HG03378 (cell line): ENCODE results near the gene NAP1L1.

Experiments used
- ATAC-seq: cut with Tn5 transposase; IDR thresholded peaks from one replicate; pipeline ENCODE4 v1.9.1; 2021; ENCODE audit warnings: mild to moderate bottlenecking, moderate library complexity; ENCODE audit not compliant: unreplicated experiment

The NAP1L1 gene, protein sequence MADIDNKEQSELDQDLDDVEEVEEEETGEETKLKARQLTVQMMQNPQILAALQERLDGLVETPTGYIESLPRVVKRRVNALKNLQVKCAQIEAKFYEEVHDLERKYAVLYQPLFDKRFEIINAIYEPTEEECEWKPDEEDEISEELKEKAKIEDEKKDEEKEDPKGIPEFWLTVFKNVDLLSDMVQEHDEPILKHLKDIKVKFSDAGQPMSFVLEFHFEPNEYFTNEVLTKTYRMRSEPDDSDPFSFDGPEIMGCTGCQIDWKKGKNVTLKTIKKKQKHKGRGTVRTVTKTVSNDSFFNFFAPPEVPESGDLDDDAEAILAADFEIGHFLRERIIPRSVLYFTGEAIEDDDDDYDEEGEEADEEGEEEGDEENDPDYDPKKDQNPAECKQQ

DNA sequence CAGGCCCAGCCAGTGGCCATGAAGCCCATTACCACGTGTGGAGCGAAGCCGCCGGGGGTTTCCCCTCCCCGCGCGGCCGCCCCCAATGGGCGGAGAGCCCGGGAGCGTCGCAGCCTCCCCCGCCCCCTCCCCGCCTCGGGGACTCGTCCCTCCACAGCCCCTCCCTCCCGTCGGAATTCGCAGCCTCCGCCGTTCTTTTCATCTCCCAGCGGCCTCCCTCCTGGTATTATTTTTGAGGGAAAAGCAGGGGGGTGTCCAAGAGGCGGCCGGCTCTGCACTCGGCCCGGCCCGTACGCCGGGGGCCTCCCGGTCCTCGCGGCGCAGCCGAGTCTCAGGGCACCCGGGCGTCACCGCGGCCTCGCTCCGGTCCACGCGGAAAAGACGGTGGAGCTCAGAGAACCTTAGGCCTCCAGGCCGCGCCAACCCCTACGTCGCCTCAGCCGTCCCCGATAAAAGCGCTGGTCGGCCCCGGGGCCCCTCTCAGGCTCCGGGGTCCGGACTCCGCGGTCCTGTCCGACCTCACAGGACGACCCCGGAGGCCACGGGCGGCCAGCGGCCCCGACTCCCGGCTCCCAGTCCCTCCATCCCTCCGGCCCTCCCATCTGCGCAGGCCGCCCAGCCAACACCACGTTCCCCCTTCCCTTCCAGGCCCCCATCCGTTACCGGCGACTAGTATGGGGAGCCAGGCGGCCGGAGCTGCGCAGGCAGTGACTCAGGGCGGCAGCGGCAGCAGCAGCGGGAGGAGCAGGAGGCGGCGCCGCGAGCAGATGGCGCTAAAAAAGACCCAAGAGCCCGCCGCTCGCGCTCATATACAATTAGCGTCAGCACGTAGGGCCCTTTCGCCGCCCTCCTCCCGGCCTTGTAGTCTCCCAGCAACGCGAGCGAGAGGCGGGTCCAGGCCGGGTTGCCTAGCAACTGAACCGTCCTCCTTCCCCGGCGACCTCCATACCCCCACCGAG lies at the start of gene NAP1L1:
TSS of gene NAP1L1 (minus strand) at position 782 of the 959 bp plus-strand sequence. CDS start 10,466 bp downstream, outside the sequence.
- peak; percentile 91 for ATAC-seq

DNA sequence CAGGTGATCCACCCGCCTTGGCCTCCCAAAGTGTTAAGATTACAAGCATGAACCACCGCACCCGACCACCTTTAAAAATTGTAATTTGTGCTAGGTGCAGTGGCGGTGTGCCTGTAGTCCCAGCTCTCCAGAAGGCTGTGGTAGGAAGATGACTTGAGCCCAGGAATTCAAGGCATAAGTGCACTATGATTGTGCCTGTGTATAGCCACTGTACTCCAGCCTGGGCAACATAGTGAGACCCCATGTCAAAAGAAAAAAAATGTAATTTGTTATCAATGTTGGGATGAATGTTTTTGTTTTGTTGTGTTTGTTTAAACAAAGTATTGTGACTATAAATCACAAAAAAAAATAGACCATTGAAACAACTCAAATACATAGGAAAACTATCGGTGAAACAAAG lies 43.1 kb upstream of the NAP1L1 start:
- no peak for ATAC-seq

DNA sequence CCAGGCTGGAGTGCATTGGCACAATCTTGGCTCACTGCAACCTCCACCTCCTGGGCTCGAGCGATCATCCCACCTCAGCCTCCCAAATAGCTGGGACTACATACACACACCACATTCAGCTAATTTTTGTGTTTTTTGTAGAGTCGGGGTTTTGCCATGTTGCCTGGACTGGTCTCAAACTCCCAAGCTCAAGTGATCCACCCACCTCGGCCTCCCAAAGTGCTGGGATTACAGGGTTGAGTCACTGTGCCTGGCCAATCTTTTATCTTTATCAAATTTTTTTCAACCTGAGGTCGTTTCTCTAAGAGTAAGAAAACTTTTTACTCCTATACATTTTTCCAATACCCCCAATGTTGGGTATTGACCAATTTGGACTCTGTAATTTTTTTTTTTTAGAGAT lies 40.0 kb upstream of the NAP1L1 start:
- no peak for ATAC-seq

DNA sequence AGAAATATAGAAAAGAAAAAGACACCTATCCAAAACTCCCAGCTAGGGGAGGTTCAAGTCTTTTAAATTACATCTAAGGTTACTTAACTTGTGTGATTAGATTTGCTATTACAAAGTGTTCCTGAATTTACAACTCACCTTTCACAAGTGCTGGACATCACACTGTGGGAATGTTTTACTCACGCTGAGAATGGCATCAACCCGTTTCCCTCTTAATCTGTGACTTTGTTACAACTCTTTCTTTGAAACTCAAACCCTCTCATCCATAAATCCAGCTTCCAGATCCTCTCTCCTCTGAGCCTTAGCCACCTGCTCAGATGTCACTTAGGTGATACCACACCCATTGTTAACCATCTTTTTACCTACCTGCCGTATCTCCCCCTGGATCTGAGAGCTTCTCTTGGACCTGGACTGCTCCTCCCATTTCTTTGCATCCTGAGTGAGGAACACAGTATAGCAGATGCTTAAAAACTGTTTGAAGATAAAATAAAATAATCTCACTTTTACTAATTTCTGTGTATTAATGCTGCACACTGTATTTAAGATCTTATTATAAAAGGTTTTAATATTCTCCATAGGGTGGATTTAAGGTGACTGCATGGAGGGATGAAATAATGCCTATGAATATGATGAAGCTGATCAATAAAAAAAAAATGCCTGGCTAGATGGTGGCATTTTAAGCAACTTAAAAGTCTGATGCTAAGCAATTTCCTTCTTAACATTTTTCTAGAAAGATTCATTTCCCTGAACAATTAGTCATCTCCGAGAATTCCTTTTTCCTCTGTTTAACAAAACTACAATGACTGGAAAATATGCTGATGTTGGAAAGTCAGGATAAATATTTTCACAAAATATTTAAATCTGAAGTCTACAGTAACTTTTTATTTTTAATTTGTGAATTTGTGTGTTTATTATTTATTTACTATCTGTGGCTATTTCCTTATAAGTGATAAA lies 39.1 kb upstream of the NAP1L1 start:
- ATAC-seq = no peak

DNA sequence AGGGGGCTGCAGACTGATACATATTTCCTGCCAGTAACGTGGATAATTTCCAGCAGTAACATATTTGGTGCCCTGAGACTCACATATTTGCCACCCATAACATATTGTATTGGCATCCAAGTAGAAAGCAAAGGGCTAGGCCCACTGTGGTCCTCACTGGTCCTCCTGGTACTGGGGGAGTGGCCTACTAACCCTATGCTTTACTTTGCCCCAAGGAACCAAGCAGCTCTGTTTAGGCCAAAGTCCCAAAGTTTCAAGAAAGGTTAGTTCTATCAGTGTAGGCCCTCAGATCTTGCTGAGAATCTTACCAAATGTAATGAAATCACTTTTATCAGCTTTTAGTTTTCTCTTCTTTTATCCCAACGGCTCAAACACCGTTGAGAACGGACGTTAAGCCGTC lies 35.4 kb upstream of the NAP1L1 start:
- ATAC-seq = no peak

DNA sequence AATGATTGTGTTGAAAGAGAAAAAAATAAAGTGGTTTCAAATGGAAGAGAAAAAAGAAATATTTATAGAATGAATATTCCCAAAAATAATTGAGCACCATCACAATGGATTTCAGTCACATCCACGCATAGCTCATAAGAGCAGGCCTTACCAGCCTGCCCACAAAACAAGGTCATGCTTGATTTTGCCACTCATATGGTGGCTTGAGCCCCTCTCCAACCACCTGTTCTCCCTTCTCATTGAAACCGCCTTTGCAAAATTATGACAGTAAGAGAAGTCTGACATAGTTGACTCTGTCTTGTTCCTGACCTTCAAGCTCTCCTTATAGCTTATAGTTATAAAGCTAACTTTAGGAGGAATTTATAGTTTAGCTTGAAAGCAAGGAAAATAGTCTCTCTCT lies 33.3 kb upstream of the NAP1L1 start:
- no peak for ATAC-seq

DNA sequence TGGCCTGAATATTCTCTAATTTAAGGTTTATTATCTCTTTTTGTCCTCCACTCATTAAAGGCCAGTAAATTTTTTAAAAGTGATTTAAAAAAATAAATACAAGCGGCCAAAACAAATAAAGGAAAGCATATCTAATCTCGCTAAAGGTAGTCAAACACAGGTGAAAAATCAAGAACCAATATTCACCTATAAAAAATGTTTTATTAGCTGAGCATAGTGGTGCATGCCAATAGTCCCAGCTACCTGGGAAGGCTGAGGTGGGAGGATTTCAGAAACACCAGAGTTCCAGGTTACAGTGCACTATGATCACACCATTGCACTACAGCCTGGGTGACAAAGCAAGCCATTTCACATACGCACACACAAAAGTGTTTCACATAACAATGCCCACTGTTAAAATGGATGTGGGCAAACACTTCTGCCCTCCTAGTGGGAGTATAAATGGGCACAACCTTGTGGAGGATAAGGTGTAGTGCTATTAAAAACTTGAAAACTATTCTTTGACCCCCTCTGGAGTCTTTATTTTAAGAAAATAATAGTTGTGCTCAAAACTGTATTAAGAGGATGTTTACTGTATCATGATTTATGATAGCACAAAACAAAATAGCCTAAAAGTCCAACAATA lies 32.7 kb upstream of the NAP1L1 start:
- no peak for ATAC-seq

DNA sequence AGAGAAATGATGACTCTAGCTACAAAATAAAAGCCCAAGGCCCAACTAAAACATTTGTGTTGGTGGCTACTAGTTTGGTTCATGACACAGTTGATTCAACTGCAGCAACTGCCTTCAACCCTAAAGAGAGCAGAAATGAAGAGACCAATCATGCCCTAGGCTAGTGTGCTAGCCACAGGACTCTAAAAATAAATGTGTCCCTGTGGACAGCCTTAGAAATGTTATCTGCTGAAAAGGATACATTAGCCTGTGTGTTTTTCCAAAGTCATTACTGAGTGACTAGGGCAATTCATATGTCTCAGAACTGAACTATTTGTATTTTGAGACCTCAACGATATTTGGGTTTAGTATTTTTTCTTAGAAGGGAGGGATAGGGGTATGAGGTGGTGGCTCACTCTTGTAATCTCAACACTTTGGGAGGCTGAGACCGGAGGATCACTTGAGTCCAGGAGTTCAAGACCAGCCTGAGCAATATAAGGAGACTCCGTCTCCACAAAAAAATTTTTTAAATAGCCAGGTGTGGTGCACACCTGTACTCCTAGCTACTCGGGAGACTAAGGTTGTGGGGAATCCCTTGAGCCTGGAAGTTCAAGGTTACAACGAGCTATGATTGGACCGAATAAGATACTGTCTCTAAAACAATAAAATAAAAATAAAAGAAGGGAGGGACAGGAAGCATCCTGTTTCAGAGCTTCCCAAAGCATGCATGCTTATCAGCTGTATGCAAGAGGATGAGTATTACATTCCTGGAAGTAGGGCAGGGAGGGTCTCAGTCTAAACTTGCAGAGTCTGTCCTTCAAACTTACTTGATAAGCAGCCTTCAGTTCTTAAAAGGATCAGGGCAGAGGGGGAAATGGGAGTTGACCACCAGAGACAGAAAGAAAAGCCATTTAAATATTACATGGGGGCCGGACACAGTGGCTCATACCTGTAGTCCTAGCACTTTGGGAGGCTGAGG lies 29.6 kb upstream of the NAP1L1 start:
- ATAC-seq = no peak

DNA sequence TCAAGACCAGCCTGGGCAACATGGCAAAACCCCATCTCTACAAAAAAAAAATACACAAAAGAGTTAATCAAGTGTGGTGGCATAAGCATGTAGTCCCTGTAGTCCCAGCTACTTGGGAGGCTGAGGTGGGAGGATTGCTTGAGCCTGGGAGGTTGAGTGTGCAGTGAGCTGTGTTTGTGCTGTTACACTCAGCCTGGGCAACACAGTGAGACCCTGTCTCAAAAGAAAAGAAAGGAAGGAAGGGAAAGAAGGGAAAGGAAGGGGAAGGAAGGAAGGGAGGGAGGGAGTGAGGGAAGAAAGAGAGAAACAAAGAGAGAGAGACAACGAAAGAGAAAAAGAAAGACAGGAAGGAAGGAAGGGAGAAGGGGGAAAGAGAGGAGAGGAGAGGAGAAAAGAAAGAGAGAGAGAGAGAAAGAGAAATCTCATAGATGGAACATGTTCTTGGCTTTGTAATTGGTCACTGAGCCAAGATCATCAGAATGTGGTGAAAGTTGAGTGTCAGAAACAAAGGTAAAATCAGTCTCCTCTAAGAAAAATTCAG lies 26.8 kb upstream of the NAP1L1 start:
- no peak for ATAC-seq

DNA sequence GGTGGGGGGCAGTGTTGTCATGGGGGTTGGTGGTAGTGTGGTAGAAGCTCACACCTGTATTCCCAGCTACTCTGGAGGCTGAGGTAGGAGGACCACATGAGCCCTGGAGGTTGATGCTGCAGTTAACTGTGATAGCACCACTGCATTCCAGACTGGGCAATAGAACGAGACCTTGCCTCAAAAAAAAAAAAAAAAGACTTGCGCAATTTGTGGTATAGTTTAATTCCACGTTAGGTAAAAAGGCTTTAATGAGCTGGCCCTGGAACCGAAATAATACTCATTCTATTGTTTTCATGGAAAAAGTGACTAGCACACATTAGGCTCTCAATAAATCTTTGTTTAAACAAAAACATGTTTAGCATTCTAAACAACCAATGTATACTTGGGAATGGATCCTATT lies 25.4 kb upstream of the NAP1L1 start:
- no peak for ATAC-seq

DNA sequence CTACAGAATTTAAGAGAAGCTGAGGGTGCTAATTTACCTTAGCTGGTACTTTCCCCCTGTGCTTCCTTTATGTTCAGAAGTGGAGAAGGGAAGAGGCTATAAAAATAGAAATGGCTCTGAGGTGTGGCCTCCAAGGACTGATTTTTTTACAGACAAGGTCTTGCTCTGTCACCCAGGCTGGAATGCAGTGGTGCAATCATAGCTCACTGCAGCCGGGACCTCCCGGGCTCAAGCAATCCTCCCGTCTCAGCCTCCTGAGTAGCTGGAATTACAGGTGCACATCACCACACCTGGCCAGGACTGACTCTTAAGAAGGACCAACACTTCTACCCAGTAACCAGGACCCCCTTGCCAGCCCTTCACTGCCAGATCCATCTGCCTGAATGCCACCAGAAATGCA lies 23.9 kb upstream of the NAP1L1 start:
- no peak for ATAC-seq

DNA sequence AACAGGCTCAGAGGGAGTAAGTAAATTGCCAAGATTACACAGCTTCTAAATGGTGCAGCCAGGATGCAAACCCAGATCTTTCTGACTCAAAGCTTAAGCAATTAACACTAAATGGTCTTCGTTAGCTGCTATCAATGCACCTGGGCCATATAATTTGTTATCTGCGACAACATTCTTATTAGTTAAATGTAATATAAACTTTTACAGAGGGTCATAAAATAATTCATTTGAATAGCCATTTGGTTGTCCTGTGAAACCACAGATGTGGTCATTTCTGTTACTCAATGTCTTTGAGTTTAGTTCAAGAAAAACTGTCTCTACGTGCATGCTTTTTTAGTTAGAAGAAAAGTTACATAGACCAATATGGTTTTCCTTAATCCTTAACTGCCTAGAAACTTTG lies 22.1 kb upstream of the NAP1L1 start:
- no peak for ATAC-seq

DNA sequence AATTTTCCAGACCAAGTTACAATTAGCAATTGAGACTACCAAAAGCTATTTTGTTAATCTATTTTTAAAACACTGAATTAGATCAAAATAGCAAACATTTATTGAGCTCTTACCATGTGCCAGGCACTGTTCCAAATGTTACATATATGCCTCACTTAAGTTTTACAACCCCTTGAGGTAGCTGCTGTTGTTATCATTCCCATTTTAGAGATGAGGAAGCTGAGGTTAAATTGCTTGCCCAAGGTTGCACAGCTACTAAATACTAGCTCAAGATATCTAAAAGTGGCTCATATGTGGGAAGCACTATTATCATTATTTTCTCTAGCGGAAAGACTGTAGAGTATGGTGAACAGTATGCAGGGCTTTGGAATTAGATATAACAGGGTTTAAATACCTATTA lies 19.5 kb upstream of the NAP1L1 start:
- no peak for ATAC-seq

DNA sequence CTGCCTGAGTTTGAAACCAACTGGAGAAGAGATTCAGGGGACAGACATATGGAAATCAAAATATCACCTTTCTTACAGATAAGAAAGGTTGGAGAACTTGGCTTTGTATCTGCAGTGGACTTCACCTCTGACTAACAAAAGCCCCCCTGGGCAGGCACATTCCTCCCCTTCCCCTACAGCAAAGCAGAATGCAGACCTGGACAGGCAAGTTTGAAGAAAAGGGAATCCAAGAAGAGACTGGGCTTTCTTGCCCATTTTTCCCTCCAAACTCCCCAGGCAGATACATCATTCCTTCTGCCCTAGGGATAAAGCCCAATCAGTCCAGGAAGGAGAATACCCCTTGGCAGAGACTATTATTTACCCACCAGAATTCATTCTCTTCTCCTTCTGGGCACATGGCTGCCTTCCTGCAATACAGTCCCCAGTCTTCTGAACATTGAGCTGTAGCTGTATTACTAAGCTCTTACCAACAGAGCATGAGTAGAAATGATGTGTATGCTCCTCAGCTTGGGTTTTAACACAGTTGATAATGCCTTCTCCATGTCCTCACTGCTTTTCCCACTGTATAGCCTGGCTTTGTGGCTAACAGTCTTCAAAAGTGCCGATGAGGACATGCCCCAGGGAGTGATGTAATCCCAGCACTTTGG lies 17.4 kb upstream of the NAP1L1 start:
- ATAC-seq = no peak

DNA sequence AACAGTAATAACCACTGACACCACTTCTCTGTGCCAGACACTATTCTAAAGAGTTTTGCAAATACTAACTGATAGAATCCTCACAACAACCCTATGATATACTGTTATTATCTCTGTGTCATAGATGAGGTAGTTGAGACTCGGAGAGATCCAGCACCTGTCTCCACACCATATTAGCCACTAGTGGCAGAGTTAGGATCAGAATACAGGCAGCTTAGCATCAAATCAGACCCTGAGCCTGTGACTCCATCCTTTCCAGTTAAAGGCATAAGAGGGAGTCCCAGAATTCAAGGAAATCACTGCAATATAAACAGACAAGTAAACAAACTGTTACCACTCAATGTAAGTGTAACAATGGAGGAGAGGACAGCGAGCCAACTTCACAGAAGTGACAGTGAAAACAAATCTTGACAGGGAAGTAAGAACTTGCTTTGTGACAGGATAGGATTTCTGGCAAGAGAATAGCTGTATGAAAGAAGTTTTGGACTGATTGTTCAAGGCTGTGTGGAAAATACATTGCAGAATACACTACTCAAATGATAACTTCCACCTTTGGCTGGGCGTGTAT lies 11.7 kb upstream of the NAP1L1 start:
- no peak for ATAC-seq

DNA sequence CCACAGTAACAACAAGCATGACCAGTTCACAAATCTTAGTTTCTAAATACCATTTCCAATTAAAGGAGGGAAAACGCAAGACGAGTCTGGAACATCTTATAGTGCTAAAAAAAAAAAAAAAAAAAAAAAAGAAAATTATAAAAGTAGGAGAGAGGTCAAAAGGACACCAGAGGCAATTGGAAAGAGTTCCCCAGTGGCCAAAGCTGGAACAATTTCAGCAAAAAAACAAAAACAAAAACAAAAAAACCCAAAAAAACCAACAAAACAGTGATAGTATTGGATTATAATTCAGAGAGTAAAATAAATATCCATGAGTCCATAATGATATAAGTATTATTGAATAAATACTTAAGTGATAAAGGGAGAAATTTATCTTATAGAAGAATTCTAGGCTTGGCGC lies 10.3 kb upstream of the NAP1L1 start:
- no peak for ATAC-seq

DNA sequence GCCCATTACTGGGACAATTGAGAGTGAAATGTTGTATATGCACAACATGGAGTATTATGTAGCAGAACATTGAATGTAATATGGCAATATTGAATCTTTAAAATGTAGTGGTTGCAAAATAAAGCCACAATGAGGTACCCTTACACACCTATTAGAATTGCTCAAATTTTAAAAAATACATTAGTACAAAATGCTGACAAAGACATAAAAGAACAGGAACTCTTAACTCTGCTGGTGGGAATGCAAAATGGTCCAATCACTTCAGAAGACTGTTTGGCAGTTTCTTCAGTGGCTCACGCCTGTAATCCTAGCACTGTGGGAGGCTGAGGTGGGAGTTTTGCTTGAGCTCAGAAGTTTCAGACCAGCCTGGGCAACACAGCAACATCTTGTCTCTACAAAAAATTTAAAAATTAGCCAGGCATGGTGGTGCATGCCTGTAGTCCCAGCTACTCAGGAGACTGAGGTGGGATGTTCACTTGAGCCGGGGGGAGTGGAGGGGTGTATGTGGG lies 6.8 kb upstream of the NAP1L1 start:
- ATAC-seq = no peak

DNA sequence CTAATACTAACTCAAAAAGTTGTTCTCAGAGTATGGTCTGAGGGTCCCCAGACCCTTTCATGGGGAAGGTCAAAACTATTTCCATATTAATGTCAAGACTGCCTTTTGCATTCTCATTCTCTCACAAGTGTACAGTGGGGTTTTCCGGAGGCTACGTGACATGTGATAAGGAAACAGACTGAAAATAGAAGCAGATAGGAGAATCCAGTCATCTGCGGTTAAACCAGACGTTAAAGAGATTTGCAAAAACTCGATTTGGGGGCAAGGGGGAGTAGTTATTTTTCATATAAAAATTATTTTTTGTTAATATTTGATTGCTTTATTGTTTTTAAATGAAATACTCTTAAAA lies 1.0 kb upstream of the NAP1L1 start:
- no peak for ATAC-seq
